ENCODE data around the gene TPD52L1.

DNA sequence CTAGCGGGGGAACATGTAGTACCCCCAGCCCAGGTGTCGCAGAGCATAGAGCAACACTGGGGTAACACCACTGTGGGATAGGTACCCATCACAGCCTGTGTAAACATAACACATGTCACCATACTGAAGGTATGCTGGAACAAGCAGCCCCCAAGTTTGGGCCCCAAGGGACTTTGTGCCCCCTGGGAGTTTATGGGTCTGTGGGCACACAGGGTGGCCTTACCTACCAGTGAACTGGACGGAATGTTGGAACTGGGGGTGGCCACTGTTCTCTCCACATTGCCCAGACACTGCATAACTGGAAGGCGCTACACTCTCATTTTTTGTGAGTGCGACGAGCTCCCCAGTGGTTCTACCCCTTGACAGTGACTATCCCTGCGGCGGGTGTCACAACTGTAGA lies 119.7 kb downstream of the TPD52L1 start:
- no peak for TF ChIP-seq POLR2A (IDR thresholded peaks at IDR 0.05)
- TF ChIP-seq, protein P1, sequence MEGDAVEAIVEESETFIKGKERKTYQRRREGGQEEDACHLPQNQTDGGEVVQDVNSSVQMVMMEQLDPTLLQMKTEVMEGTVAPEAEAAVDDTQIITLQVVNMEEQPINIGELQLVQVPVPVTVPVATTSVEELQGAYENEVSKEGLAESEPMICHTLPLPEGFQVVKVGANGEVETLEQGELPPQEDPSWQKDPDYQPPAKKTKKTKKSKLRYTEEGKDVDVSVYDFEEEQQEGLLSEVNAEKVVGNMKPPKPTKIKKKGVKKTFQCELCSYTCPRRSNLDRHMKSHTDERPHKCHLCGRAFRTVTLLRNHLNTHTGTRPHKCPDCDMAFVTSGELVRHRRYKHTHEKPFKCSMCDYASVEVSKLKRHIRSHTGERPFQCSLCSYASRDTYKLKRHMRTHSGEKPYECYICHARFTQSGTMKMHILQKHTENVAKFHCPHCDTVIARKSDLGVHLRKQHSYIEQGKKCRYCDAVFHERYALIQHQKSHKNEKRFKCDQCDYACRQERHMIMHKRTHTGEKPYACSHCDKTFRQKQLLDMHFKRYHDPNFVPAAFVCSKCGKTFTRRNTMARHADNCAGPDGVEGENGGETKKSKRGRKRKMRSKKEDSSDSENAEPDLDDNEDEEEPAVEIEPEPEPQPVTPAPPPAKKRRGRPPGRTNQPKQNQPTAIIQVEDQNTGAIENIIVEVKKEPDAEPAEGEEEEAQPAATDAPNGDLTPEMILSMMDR (IDR thresholded peaks at IDR 0.05), result no peak
